ENCODE measurements around the gene ARID1B. TPM values are rescaled to one million over a fixed set of nuclear protein-coding genes. Genes with fewer than 3 reads are reported as not detected.

ARID1B gene
- total and polyA plus RNA-seq, 2 of the 4 experiments (the other 2 are of a cell fraction) = 14.5 to 20.1 TPM

GRCh38 chr6:157210954-157211353, 433.8 kb downstream of the ARID1B start:
- CTCF ChIA-PET = no interaction called here
- intact Hi-C loops (cut with micrococcal nuclease) = no loop called here

More at GRCh38 chr6:157210954-157211353, 433.8 kb downstream of the ARID1B start:
- no peak overlapping the region for H3K4me2 ChIP-seq (ENCODE audit: low read depth, low read length)
- ATAC-seq (ENCODE audit: low read depth) = no peak
- DNase-seq = no peak
- 90% methylated on average over 2 of the region's 3 CpGs; no CpG with 5 or more reads in 1 of the 2 experiments for WGBS, 2 experiments (ENCODE audit: extremely low coverage in 2 of 2, insufficient read length in 1 of 2)
- dilution Hi-C loops (cut with HindIII; ENCODE audit: low sequenced_read_pairs, unreplicated experiment) (no loop called here), in situ Hi-C loops (cut with MboI; ENCODE audit: low sequenced_read_pairs) (no loop called here)
- no peaks in the 10 kb centered on the region for H3K9me3 ChIP-seq (ENCODE audit: control insufficient read depth, insufficient read depth, low read length)
- no peak overlapping the region for H3K4ac ChIP-seq (ENCODE audit: low read depth, low read length)
- no peak overlapping the region for H2BK5ac ChIP-seq (ENCODE audit: low read depth, low read length, poor library complexity, severe bottlenecking)
- no peak overlapping the region for H2BK15ac ChIP-seq (ENCODE audit: low read depth, low read length)
- H4K91ac ChIP-seq (ENCODE audit: insufficient read depth, low read depth, low read length) = no peak overlapping the region
- no TSS peak for BruUV-seq (replicated peaks)
- TF ChIP-seq BHLHE40 (IDR thresholded peaks at IDR 0.05; ENCODE audit: low read depth, low read length) (no peak), FOS (IDR thresholded peaks at IDR 0.05; ENCODE audit: low read depth, low read length) (no peak), CEBPB (IDR thresholded peaks at IDR 0.05; ENCODE audit: low read depth, low read length) (no peak), SMC3 (IDR thresholded peaks at IDR 0.05; ENCODE audit: low read depth, low read length) (no peak), POLR2A (IDR thresholded peaks at IDR 0.05; ENCODE audit: low read depth, low read length) (no peak), USF2 (IDR thresholded peaks at IDR 0.05; ENCODE audit: low read depth, low read length) (no peak), RAD21 (IDR thresholded peaks at IDR 0.05; ENCODE audit: low read length) (no peak), ELK1 (IDR thresholded peaks at IDR 0.05; ENCODE audit: borderline replicate concordance, low read depth, low read length) (no peak), MAFK (IDR thresholded peaks at IDR 0.05; ENCODE audit: low read depth, low read length) (no peak)
- H2AK9ac ChIP-seq (replicated peaks; ENCODE audit: low read depth, low read length, poor library complexity) = no peak overlapping the region
- H3K14ac ChIP-seq (replicated peaks; ENCODE audit: low read depth, low read length) = no peak overlapping the region
- H3K23ac ChIP-seq (ENCODE audit: low read depth, low read length) = no peak overlapping the region
- no peak overlapping the region for H2AK5ac ChIP-seq (ENCODE audit: low read depth, low read length)
- H2BK120ac ChIP-seq (ENCODE audit: low read depth, low read length) = no peak overlapping the region
- no peak overlapping the region for H4K8ac ChIP-seq (ENCODE audit: low read depth in 2 of 2, low read length in 2 of 2)
- no peak overlapping the region for H3K4me3 ChIP-seq (ENCODE audit: insufficient read depth, low read depth, low read length)
- H4K20me1 ChIP-seq (ENCODE audit: insufficient read depth, low read length) = no peaks in the 10 kb centered on the region
- H3K36me3 ChIP-seq (ENCODE audit: control insufficient read depth, insufficient read depth, low read length) = peaks cover 21% of the 10 kb centered on the region
- H3K4me1 ChIP-seq (ENCODE audit: control insufficient read depth, insufficient read depth, low read length) = no peaks in the 10 kb centered on the region
- H3K56ac ChIP-seq (ENCODE audit: extremely low read depth, insufficient read depth, low read length) = no peak overlapping the region
- no peak overlapping the region for H2AFZ ChIP-seq (replicated peaks; ENCODE audit: low read length, poor library complexity)
- H4K5ac ChIP-seq (ENCODE audit: low read depth, low read length) = no peak overlapping the region
- POLR2A ChIA-PET (ENCODE audit: unreplicated experiment) = no interaction called here
- H3K18ac ChIP-seq (ENCODE audit: low read depth, low read length) = no peak overlapping the region
- H3K79me1 ChIP-seq (ENCODE audit: low read depth in 1 of 2, low read length in 2 of 2) = no peaks in the 10 kb centered on the region
- peaks cover 4% of the 10 kb centered on the region; the same call in 1 of the 2 replicates for H3K9me1 ChIP-seq (ENCODE audit: insufficient read depth, low read length)
- H2BK20ac ChIP-seq (ENCODE audit: low read depth, low read length) = no peak overlapping the region
- no peak overlapping the region for H3K27ac ChIP-seq (ENCODE audit: insufficient read depth, low read length)
- H3K27me3 ChIP-seq (ENCODE audit: control insufficient read depth, insufficient read depth, low read length) = no peaks in the 10 kb centered on the region
- no peak overlapping the region for H3K9ac ChIP-seq (ENCODE audit: low read depth, low read length)

Data from IMR-90 (cell line).